H9 (cell line): ENCODE measurements around the gene PPP1R12A. TPM values are rescaled to one million over a fixed set of nuclear protein-coding genes. Genes with fewer than 3 reads are reported as not detected.

Source experiments
- DNase-seq: peaks from one replicate; pipeline ENCODE4 v3.0.0-alpha.2; 2017
- H2AFZ ChIP-seq: one replicate; pipeline ENCODE4 v1.6.1; 2013; ENCODE audit warnings: mild to moderate bottlenecking, low read length, control low read depth, moderate library complexity
- H2AK5ac ChIP-seq: 2 replicates; pipeline ENCODE4 v1.6.1; 2013; ENCODE audit warnings: low read length, control low read depth, mixed read lengths; ENCODE audit not compliant: insufficient read length
- H2BK120ac ChIP-seq: one replicate; pipeline ENCODE4 v1.6.1; 2013; ENCODE audit warnings: low read depth, mild to moderate bottlenecking, low read length, control low read depth, inconsistent platforms; ENCODE audit not compliant: poor library complexity, severe bottlenecking
- H2BK12ac ChIP-seq: 2 replicates; pipeline ENCODE4 v1.6.1; 2013; ENCODE audit warnings: low read length, control low read depth, mixed read lengths, low read depth; ENCODE audit not compliant: insufficient read length
- H2BK15ac ChIP-seq: 2 replicates; pipeline ENCODE4 v1.6.1; 2013; ENCODE audit warnings: low read depth, low read length, control low read depth
- H2BK20ac ChIP-seq: one replicate; pipeline ENCODE4 v1.6.1; 2013; ENCODE audit warnings: low read depth, mild to moderate bottlenecking, low read length, control low read depth, inconsistent platforms; ENCODE audit not compliant: poor library complexity, severe bottlenecking
- H2BK5ac ChIP-seq: 2 replicates; pipeline ENCODE4 v1.6.1; 2013; ENCODE audit warnings: low read length, control low read depth, mixed read lengths; ENCODE audit not compliant: insufficient read length
- H3K14ac ChIP-seq: 2 replicates; pipeline ENCODE4 v1.6.1; 2013; ENCODE audit warnings: low read length, control low read depth; ENCODE audit not compliant: insufficient read depth
- H3K18ac ChIP-seq: 2 replicates; pipeline ENCODE4 v1.6.1; 2013; ENCODE audit warnings: low read depth, mild to moderate bottlenecking, mixed read lengths, low read length, control low read depth; ENCODE audit not compliant: insufficient read length
- H3K23ac ChIP-seq: 2 replicates; pipeline ENCODE4 v1.6.1; 2013; ENCODE audit warnings: low read length, control low read depth, mixed read lengths, low read depth; ENCODE audit not compliant: insufficient read length
- H3K23me2 ChIP-seq: 2 replicates; pipeline ENCODE4 v1.6.1; 2013; ENCODE audit warnings: low read depth, mild to moderate bottlenecking, mixed read lengths, low read length, control low read depth; ENCODE audit not compliant: insufficient read length, poor library complexity, severe bottlenecking
- H3K27ac ChIP-seq: 2 replicates; pipeline ENCODE4 v1.5.1; 2013; ENCODE audit warnings: low read length, control low read depth, mixed read lengths, low read depth; ENCODE audit not compliant: insufficient read length
- H3K27me3 ChIP-seq: 2 replicates; pipeline ENCODE4 v1.6.1; 2013; ENCODE audit warnings: low read length, control low read depth, inconsistent platforms; ENCODE audit not compliant: insufficient read depth
- H3K4ac ChIP-seq: 2 replicates; pipeline ENCODE4 v1.6.1; 2013; ENCODE audit warnings: low read depth, mild to moderate bottlenecking, control low read depth, inconsistent platforms, low read length, moderate library complexity
- H3K4me1 ChIP-seq: 2 replicates; pipeline ENCODE4 v1.6.1; 2013; ENCODE audit warnings: low read length, control low read depth, inconsistent platforms; ENCODE audit not compliant: insufficient read depth
- H3K4me2 ChIP-seq: 2 replicates; pipeline ENCODE4 v1.6.1; 2013; ENCODE audit warnings: low read length, control low read depth, mixed read lengths; ENCODE audit not compliant: insufficient read length, insufficient read depth
- H3K56ac ChIP-seq: 2 replicates; pipeline ENCODE4 v1.6.1; 2013; ENCODE audit warnings: low read depth, mild to moderate bottlenecking, mixed read lengths, low read length, control low read depth; ENCODE audit not compliant: insufficient read length
- H3K79me1 ChIP-seq: 2 replicates; pipeline ENCODE4 v1.6.1; 2013; ENCODE audit warnings: low read depth, mild to moderate bottlenecking, moderate library complexity, low read length, control low read depth, inconsistent platforms; ENCODE audit not compliant: insufficient read depth, poor library complexity, severe bottlenecking
- H3K79me2 ChIP-seq: 2 replicates; pipeline ENCODE4 v1.6.1; 2013; ENCODE audit warnings: low read length, control low read depth, inconsistent platforms; ENCODE audit not compliant: insufficient read depth
- H3K9ac ChIP-seq: 2 replicates; pipeline ENCODE4 v1.6.1; 2013; ENCODE audit warnings: low read length, control low read depth, mixed read lengths; ENCODE audit not compliant: insufficient read length; ENCODE audit errors: extremely low read depth
- H3K9me3 ChIP-seq: one replicate; pipeline ENCODE4 v1.6.1; 2013; ENCODE audit warnings: low read depth, low read length, inconsistent platforms; ENCODE audit not compliant: control insufficient read depth
- H3T11ph ChIP-seq: one replicate; pipeline ENCODE4 v1.6.1; 2013; ENCODE audit warnings: mild to moderate bottlenecking, low read length, control low read depth, inconsistent platforms
- H4K20me1 ChIP-seq: one replicate; pipeline ENCODE4 v1.6.1; 2013; ENCODE audit not compliant: control insufficient read depth, insufficient read length, insufficient read depth
- H4K5ac ChIP-seq: 2 replicates; pipeline ENCODE4 v1.6.1; 2013; ENCODE audit warnings: low read depth, mild to moderate bottlenecking, mixed read lengths, low read length, control low read depth; ENCODE audit not compliant: insufficient read length
- H4K8ac ChIP-seq: replicated peaks from 2 replicates; pipeline ENCODE4 v1.6.1; 2013; ENCODE audit warnings: low read length, control low read depth, mixed read lengths, low read depth; ENCODE audit not compliant: insufficient read length
- H4K91ac ChIP-seq: 2 replicates; pipeline ENCODE4 v1.6.1; 2013; ENCODE audit warnings: low read depth, mild to moderate bottlenecking, moderate library complexity, mixed read lengths, low read length, control low read depth; ENCODE audit not compliant: insufficient read length
- H3K27ac Mint-ChIP-seq, 3 experiments: 2 replicates in 2 of 3; 3 replicates in 1 of 3; pipeline ENCODE4 v1.8.0; 2020 to 2021; ENCODE audit warnings: mixed read lengths in 3 of 3, mild to moderate bottlenecking in 1 of 3, moderate library complexity in 1 of 3
- H3K27me3 Mint-ChIP-seq: 2 replicates; pipeline ENCODE4 v1.8.0; 2021; ENCODE audit warnings: low read depth, mild to moderate bottlenecking, moderate library complexity, mixed read lengths
- H3K36me3 Mint-ChIP-seq, 3 experiments: 2 replicates in 2 of 3; 3 replicates in 1 of 3; pipeline ENCODE4 v1.8.0; 2020 to 2021; ENCODE audit warnings: low read depth in 3 of 3, mixed read lengths in 3 of 3; ENCODE audit not compliant: insufficient read depth in 1 of 3
- H3K4me1 Mint-ChIP-seq, 2 experiments: 2 replicates each; pipeline ENCODE4 v1.8.0; 2020; ENCODE audit warnings: mixed read lengths in 2 of 2
- H3K4me3 Mint-ChIP-seq, 2 experiments: 2 replicates in 1 of 2; 3 replicates in 1 of 2; pipeline ENCODE4 v1.8.0; 2020 to 2021; ENCODE audit warnings: mild to moderate bottlenecking in 2 of 2, mixed read lengths in 2 of 2, moderate library complexity in 1 of 2
- H3K9me3 Mint-ChIP-seq, 2 experiments: 2 replicates in 1 of 2; 3 replicates in 1 of 2; pipeline ENCODE4 v1.8.0; 2020; ENCODE audit warnings: mild to moderate bottlenecking in 2 of 2, mixed read lengths in 2 of 2, moderate library complexity in 1 of 2
- total RNA-seq: library from RNA; stranded (reverse); gene quantifications from 2 replicates; pipeline ENCODE4 v1.2.1, GENCODE V29; 2021
- TF ChIP-seq, protein P1 (sequence below): fragments of 200-600 bp; sonication (generic); conservative IDR thresholded peaks from 3 replicates; pipeline ENCODE4 v1.8.0; 2021; ENCODE audit warnings: antibody characterized with exemption, mild to moderate bottlenecking

The PPP1R12A gene
- total RNA-seq, 1 experiment from 2014 or later, result 93.5 TPM

DNA sequence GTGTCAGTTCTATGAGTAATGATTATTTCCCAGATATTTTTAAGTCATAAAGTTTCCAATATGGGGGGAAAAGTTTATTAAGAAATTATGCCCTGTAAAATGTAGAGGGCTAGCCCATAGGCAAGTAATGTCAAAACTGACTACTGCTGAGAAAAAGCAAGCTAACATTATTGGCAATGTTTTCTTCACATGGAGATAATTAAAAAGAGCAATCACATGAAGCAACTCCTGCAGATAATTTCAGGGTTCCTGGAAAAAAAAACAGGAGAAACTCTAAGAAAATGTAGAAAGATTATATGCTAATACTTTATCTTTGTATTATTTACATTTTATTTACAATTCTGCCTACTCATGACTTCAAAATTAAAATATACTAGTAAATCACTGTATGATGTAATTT, 39.8 kb downstream of the PPP1R12A start:
- H2AFZ ChIP-seq, result no peak overlapping the region
- H2AK5ac ChIP-seq, result no peak overlapping the region
- TF ChIP-seq, protein P1, sequence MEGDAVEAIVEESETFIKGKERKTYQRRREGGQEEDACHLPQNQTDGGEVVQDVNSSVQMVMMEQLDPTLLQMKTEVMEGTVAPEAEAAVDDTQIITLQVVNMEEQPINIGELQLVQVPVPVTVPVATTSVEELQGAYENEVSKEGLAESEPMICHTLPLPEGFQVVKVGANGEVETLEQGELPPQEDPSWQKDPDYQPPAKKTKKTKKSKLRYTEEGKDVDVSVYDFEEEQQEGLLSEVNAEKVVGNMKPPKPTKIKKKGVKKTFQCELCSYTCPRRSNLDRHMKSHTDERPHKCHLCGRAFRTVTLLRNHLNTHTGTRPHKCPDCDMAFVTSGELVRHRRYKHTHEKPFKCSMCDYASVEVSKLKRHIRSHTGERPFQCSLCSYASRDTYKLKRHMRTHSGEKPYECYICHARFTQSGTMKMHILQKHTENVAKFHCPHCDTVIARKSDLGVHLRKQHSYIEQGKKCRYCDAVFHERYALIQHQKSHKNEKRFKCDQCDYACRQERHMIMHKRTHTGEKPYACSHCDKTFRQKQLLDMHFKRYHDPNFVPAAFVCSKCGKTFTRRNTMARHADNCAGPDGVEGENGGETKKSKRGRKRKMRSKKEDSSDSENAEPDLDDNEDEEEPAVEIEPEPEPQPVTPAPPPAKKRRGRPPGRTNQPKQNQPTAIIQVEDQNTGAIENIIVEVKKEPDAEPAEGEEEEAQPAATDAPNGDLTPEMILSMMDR, result no peak
- no peak overlapping the region for H2BK120ac ChIP-seq
- H3K4me1 ChIP-seq, result no peaks in the 10 kb centered on the region
- H3K79me1 ChIP-seq, result peaks cover 3% of the 10 kb centered on the region
- peaks cover 3 to 4% (median 3%) of the 10 kb centered on the region in 3 experiments; a peak in 1 of 7 replicates for H3K36me3 Mint-ChIP-seq
- H3K27me3 Mint-ChIP-seq, result no peaks in the 10 kb centered on the region
- H3K27ac Mint-ChIP-seq, result no peak overlapping the region
- no peak overlapping the region for H3K56ac ChIP-seq
- no peak overlapping the region for H3K18ac ChIP-seq
- H4K8ac ChIP-seq, result no peak overlapping the region
- peaks cover 4% of the 10 kb centered on the region for H4K20me1 ChIP-seq
- no peak overlapping the region for H3K27ac ChIP-seq
- no peak overlapping the region for H4K91ac ChIP-seq
- no peaks in the 10 kb centered on the region for H3K9me3 Mint-ChIP-seq
- no peak overlapping the region for H3K4me2 ChIP-seq
- no peak for DNase-seq
- no peak overlapping the region for H3T11ph ChIP-seq
- H3K4me1 Mint-ChIP-seq, result peaks cover 17 to 20% of the 10 kb centered on the region in 2 experiments
- no peak overlapping the region for H2BK12ac ChIP-seq
- H2BK15ac ChIP-seq, result no peak overlapping the region
- peaks cover 13% of the 10 kb centered on the region; the same call in 1 of the 2 replicates for H3K79me2 ChIP-seq
- no peak overlapping the region for H3K4ac ChIP-seq
- H2BK5ac ChIP-seq, result no peak overlapping the region
- H3K23me2 ChIP-seq, result no peaks in the 10 kb centered on the region
- H3K4me3 Mint-ChIP-seq, result no peak overlapping the region
- H3K9me3 ChIP-seq, result no peaks in the 10 kb centered on the region
- no peak overlapping the region for H3K9ac ChIP-seq
- no peak overlapping the region for H4K5ac ChIP-seq
- no peak overlapping the region for H2BK20ac ChIP-seq
- no peak overlapping the region for H3K14ac ChIP-seq
- no peak overlapping the region for H3K23ac ChIP-seq
- no peaks in the 10 kb centered on the region for H3K27me3 ChIP-seq
